HUDEP-2 (cell line): ENCODE measurements around the gene PGGHG.
"Not testable (repeated sequence)": the region's sequence is repeated elsewhere in the genome, so short reads cannot be mapped to it uniquely, and the experiment has no call there.

Experiments used
- DNase-seq, 76 experiments: peaks; one replicate each; lab custom pipeline; 2025; ENCODE audit not compliant: unreplicated experiment in 76 of 76; lab: John Stamatoyannopoulos, UW

The PGGHG gene

DNA sequence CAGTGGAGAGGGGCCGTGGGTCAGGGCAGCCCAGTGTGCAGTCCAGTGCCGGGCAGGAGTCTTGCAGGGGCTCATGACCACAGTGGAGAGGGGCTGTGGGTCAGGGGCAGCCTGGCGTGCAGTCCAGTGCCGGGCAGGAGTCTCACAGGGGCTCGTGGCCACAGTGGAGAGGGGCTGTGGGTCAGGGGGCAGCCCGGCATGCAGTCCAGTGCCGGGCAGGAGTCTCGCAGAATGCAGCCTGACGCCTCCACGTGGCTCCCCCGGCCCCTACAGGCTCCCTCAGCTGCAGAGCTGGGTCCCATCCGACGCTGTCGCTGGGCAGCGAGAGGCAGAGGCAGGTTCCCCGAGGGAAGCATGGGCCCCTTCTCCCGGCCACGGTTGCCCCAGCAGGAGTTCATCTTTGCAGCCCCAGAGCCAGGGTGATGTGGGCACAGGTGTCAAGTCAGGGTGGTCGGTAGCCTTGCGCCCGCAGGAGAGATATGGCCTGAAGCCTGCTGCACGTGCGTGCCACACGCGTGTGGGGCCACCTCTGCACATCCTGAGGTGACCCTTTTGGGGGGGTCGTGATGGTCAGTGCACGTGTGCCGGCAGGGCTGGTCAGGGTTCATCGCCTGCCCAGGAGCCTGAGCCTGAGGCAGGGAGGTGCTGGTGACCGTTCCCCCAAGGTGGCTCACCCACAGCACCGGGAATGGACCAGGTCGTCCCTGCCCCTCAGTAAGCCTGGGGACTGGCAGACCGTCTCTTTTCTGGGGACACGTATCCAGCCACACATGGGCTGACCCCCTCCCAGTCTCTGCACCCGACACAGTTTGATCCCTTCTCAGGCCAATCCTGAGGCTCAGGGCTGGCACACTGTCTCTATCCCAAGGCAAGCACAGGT is 7.5 kb downstream of the PGGHG start:
- no peak for DNase-seq

DNA sequence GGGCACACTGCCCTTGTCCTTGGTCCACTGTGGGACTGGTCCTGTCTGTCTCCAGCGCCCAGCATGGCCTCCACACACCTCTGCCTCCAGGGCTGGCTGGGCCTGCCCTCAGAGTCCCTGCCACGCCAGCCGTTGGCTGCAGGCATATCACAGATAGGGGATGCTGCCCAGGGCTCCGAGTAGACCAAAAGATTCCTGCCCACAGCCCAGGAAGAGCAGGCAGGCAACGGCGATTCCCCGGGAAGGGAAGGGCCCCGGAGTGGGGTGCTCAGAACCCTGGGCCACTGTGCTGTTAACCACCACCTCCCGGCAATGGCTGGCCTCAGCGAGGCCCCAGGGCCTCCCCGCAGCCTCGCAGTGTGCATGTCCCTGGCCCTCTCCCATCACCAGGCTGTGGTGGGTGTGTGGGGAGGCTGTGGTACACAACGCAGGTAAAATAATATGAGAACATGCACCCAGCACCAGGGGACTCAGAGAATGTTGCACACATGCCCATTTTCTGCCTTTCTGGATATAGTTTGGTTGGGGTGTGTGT is 8.2 kb downstream of the PGGHG start:
- DNase-seq: no peak

DNA sequence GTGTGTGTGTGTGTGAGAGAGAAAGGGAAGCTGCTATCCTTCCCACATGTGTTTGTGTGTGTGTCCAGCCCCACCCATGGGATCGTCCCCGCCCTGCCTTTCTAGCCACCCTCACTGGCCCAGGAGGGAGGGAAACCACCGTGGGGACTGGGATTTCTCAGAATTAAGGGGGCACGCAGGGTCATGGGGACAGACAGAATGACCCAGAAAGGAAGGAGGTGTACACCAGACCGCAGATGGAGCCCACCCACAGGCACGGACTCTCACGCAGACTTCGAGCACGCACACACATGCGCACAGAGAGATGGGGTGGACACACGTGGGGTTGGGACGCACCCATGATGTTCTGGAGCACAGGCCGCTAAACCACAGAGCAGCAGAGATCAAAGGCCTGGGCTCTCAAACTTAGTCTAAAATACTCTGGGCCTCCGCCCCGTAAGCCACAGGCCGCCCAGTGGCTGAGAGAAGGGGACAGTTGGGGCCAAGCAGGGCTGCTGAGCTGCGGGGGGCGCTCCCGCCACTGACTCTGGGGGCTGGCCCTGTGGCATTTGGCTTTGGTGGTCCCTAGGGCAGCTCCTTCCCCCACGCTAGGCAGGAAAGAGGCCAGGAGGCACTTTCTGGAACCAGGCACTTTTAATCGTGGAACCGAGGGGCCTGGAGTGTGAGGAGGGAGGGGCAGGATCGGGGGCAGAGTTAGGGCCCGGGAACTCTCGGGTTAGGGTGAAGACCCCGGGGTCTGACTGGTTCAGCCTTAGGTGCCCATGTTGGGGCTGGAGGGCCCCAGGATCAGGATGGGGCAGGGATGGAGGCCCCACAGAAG is 8.9 kb downstream of the PGGHG start:
- DNase-seq: no peak

DNA sequence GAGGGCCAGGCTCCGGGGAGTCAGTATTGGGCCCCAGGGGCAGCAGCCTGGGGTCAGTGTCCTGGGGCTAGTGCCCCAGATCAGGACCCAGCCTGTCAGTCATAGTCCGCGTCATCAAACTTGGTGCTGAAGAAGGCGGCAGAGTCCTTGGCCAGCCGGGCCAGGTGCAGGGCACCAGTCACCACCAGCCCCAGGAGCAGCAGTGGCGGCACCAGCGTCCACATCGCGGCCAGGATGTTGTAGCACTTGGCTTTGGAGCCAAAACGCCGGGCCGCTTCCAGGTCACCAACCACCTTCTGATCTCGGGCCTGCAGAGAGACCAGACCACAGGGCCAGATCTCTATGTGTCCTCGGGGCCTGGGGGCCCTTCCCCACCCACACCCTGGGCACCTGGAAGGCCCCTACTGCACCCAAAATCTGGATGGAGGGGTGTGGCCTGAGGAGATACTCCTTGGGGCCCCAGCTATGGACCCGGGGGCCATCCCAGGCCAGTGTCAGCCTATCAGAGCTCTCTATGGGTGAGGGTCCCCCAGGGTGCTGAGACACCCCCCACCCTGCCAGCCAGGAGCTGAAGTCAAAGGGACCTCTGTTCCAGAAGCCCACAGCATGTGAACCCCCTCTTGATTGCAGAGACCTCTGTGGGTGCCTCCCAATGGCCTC is 9.6 kb downstream of the PGGHG start:
- DNase-seq: no peak

DNA sequence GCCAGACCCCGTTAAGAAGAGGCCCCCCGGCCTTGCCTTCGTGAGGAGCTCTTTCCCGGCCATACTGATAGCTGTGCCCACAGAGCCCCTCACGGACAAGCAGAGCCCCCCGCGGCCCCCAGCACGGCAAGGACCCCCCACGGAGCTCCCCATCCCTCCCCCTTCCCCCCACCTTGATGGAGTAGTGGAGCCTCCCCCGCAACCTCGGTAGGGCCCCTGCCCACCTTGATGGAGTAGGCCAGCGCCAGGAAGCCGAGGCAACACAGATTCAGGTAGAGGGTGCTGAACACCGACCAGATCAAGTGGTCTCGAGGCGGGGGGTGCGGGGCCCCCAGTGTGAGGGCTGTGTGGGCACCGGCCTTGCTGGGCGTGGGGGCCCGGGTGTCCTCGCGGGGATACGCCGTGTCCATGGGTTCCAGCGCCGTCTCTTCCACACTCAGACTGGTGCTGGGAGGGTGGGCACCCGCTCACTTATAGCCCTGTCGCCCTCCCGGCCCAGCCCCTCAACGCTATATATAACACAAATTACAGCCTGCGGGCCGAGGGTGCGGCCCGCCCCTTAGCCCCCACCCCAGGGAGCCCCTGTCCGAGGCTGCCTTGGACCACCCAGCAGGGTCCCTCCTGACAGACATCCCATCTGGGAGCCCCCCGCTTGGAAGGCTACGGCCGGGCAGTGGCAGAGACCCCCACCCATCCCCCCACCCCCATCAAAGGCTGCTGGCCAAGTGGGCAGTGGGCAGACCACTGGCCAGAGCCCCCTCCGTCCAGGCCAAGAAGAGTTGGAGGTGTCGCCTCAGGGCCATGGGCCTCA is 10.4 kb downstream of the PGGHG start, which contains the start of gene IFITM5:
IFITM5 (minus strand) TSS at position 446 of the 811 bp plus-strand sequence; CDS start at position 410, 36 bp downstream.
- DNase-seq: no peak

DNA sequence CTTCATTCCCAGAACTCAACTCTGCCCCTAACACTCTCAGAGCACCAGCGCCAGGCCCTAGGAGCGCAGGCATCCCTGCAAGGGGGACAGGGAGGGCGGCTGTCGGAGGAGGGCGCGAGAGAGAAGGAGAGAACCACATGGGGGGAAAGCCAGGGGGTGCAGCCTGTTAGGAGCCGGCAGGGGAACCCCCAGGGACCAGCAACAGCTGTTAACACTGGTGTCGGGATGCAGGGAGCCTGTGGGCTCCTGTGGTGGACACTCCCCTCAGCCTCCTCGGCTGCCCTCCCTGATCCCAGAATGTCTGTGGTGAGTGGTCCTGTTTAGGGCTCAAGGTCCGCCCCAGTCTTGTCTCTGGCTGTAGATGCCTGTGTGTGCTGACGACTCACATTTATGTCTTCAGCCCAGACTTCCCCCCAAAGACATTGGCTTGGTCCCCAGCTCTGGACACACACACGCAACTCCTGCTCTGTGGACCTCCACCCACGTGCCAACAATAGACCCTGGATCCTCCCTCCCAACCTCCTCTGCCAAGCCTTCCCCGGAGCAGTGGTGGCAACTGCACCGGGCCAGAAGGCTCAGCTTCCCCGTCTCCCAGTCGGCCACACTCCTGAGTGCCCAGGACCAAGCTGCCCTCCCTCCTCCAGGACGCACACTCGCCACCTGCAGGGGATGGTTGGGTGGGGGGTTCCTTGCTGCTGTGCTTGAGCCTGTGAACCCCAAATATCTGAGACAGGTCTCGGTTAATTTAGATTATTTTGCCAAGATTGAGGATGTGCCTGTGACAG is 11.2 kb downstream of the PGGHG start:
- DNase-seq: no peak

DNA sequence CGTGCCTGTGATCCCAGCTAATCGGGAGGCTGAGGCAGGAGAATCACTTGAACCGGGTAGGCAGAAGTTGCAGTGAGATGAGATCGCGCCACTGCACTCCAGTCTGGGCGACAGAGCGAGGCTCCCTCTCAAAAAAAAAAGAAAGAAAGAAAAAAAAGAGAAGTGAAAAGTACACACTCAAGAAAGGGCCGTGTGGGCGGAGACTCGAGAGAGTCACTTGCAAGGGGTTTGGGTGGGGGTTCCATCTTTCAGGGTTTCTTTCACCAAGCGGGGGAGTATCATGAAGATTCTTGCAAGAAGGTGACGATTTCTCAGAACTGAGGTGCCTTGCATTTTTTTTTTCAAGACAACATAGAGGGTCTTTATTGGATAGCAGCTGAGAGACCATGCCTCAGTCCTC is 14.4 kb downstream of the PGGHG start:
- DNase-seq: no peak

DNA sequence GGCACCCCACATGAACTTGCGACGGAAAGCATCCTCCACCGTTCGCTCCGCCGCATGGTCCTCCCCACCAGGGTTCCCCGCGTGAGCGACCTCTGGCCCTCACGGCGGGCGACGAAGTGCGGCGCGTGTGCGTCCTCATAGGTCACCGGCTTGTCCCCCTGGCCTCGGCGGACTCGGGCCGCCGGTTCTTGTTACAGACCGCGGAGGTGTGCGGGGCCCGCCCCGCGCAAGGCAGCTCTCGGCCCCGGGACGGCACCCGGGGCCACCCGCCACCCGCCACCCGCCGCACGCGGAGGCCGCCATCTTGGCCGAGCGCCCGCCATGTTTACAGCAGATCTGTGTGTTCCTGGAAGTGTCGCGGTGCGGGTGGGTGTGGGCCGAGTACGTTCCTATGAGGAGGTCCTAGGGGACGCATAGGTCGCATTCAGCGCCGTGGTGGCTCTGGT is 15.2 kb downstream of the PGGHG start:
- DNase-seq: no peak

DNA sequence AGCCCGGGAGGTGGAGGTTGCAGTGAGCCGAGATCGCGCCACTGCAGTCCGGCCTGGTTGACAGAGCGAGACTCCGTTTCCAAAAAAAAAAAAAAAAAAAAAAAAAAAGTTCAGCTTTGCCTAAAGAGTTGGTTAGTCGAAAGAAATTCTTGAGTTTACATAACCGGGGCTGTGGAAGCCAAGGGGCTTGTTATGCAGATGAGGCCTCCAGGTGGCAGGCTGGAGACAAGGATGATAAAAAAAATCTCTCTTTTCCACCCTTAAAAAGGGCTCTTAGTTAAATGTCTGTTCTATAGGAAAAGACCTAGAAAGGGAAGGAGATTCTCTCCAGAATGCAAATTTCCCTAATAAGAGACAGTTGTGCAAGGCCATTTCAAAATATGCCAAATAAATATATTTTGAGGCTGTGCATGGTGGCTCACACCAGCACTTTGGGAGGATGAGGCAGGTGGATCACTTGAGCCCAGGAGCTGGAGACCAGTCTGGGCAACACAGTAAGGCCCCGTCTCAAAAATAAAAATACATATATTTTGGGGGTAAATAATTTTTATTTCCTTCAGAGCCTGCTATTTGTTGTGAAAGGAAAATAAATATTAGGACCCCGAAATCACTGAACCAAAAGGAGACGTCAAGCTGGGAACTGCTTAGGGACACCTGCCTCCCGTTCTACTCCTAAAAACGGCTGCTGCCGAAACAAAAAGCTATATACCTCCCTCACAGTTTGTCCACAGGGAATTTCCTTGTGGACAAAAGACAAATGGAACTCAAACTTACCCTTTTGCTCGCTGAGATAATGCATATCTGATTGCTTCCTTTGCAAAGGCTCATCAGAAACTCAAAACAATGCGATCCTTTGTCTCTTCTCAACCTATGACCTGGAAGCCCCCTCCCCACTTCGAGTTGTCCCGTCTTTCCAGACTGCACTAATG is 16.3 kb downstream of the PGGHG start:
- peak in 47 of 76 experiments; percentile 6 to 63 (median 32) for DNase-seq

DNA sequence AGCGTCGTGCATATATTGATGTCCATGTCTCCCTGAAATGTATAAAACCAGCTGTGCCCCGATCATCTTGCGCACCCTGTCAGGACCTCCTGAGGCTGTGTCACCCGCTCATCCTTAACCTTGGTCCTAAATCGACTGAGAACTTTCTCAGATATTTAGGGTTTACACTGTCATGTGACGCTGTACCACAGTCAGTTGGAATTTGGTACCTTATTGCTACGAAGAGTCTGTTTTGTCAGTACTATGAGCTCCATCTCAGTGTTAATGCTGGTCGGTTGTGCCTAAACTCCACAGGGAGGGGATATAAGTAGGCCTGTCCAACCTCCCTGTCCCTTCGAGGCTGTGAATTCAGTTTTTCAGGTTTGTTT is 16.9 kb downstream of the PGGHG start:
- no peak for DNase-seq

DNA sequence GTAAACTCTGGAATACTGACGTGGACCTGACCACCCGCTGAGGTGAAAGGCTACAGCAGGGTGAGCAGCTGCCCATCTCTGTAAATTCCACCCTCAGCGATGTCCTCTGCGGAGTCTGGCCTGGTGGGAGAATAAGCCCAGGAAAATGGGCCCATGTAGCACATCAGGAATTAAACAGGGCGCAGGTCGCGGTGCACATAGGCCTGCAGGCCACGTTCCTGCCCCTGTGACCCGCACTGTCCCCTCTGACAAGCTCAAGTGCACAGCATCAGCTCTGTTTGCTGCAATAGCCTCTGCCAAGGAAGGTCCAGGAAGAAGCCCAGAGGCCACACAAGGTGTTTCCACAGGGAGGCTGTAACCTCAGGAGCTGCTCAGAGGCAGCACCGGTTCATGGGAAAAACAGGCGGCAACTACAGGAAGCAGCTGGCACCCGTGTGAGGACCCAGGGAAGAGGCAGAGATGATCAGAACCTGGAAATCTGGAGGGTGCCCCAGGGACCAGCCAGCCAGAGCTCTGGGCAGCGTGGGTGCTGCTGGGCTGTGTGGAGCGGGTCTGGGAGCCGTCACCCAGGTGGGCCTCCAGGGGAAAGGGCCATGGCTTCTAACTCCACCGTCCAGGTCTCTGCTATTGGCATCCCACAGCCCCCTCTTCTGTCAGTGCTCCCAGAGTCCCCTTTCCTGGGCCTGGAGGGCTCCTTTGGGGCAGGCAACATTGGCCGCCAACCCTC is 17.9 kb downstream of the PGGHG start:
- DNase-seq: no peak

DNA sequence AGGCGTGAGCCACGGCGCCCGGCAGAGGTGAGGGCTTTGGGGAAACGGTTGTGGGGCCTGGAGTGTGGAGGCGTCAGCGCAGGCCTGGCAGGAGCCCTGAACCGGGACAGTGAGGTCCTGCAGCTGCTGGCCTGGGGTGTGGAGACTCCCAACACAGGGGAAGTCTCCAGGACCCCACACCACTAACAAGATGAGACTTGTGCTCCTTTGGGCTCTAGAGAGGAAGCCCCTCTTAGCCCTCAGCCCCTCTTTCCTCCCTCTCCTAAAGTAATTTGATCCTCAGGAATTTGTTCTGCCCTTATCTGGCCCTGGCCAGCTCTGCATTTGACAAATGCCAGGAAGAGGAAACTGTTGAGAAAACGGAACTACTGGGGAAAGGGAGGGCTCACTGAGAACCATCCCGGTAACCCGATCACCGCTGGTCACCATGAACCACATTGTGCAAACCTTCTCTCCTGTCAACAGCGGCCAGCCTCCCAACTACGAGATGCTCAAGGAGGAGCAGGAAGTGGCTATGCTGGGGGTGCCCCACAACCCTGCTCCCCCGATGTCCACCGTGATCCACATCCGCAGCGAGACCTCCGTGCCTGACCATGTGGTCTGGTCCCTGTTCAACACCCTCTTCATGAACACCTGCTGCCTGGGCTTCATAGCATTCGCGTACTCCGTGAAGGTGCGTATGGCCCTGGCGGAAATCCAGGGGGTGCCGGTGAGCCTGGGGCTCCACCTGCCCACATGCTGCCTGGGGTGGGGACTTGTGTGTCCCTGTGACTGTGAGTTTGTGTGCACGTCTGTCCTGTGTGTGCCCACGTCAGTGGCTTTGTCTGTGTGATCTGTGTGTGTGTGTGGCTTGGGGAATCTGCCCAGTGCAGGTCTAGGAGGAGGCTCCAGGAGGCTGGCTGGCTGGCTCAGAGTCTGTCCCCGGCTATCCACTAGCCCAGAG is 19.1 kb downstream of the PGGHG start, which contains the start of gene IFITM2:
IFITM2 (plus strand) TSS at position 51 of the 943 bp plus-strand sequence; CDS start at position 428, 377 bp downstream.
- DNase-seq: peak in 13 of 76 experiments; percentile 2 to 34 (median 13)

DNA sequence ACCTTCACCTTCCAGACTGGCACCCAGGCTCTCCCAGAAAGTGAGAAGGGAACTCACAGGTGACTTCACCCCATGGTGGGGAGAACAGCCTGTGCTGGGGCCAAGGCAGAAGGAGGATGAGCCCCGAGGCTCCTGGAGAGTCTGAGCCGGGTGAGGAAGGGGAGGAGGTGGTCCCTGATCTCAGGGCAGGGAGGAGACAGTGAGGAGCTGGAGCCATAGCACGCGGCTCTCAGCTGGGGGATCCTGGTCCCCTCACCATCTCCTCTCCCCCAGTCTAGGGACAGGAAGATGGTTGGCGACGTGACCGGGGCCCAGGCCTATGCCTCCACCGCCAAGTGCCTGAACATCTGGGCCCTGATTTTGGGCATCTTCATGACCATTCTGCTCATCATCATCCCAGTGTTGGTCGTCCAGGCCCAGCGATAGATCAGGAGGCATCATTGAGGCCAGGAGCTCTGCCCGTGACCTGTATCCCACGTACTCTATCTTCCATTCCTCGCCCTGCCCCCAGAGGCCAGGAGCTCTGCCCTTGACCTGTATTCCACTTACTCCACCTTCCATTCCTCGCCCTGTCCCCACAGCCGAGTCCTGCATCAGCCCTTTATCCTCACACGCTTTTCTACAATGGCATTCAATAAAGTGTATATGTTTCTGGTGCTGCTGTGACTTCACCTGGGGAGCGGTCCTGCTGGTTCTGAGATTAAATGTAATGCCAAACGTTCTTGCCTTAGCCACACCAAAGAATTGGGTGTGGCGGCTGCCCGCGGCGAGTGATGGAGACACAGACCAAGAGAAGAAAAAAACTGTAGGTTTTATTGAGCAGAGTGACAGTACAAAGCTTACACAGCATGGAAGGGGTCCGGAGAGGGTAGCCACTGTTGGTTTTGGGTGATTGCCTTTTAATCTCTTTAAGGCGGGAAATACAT is 20.1 kb downstream of the PGGHG start:
- DNase-seq: peak in 1 of 76 experiments; percentile 10

DNA sequence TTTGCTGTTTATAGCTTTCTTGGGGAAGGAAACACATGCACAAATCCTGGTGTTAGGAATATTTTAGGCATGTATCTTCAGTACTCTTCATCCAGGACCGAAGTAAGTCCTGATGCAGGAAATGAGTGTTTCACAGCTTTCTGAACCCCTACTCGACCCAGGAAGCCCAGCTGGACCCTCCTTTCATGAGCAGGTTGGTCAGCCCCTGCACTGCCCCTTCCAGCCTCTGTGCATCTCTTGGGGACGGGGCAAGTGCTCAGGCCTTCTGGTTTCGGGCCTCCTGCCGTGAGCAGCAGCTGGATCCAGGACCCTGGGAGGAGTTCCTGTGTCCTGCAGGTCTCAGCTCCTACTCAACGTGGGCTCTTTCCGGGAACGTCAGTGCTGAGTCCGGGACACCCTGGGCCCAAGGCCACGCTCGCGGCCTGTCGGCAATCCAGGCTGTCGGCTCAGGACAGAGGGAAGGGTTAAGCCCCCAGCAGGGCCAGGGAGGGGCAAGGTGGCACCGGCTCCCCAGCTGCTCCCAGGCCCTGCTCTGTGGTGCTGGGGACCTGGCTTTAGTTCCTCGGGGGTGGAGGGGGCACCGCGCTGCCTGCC is 21.1 kb downstream of the PGGHG start:
- not testable (repeated sequence) for DNase-seq
